SK-N-SH treated with all-trans-retinoic acid at 6 μM for 48 hours (cell line): Measurements from ENCODE around the gene LRRC73.

Experiments
- ARNTL ChIP-seq: fragments of 450-650 bp; formaldehyde crosslinking; IDR thresholded peaks from 2 replicates; pipeline ENCODE4 v1.5.0; 2020; ENCODE audit warnings: low read depth, mild to moderate bottlenecking, moderate library complexity, borderline replicate concordance
- CREB5 ChIP-seq: fragments of 250-450 bp; sonication (Bioruptor Pico); IDR thresholded peaks from 2 replicates; pipeline ENCODE4 v1.5.1; 2020; ENCODE audit warnings: low read depth, mild to moderate bottlenecking, moderate library complexity
- CSDC2 ChIP-seq: fragments of 250-450 bp; sonication (Bioruptor Pico); IDR thresholded peaks from 2 replicates; pipeline ENCODE4 v1.5.0; 2020; ENCODE audit warnings: mild to moderate bottlenecking, moderate library complexity
- PATZ1 ChIP-seq: fragments of 250-450 bp; sonication (Bioruptor Pico); IDR thresholded peaks from 2 replicates; pipeline ENCODE4 v1.8.0; 2020; ENCODE audit warnings: mild to moderate bottlenecking, moderate library complexity, borderline replicate concordance
- ZC3H10 ChIP-seq: fragments of 250-450 bp; sonication (Bioruptor Pico); IDR thresholded peaks from 2 replicates; pipeline ENCODE4 v1.5.1; 2021; ENCODE audit warnings: mild to moderate bottlenecking, moderate library complexity
- ZFP3 ChIP-seq: fragments of 250-450 bp; sonication (Bioruptor Pico); IDR thresholded peaks from 2 replicates; pipeline ENCODE4 v1.5.0; 2020; ENCODE audit warnings: mild to moderate bottlenecking, moderate library complexity
- ZFP30 ChIP-seq: fragments of 450-650 bp; formaldehyde crosslinking; IDR thresholded peaks from 2 replicates; pipeline ENCODE4 v1.5.0; 2022; ENCODE audit warnings: mild to moderate bottlenecking, moderate library complexity
- ZNF8 ChIP-seq: fragments of 450-650 bp; formaldehyde crosslinking; IDR thresholded peaks from 2 replicates; pipeline ENCODE4 v1.5.0; 2020; ENCODE audit warnings: mild to moderate bottlenecking, moderate library complexity

- TF ChIP-seq CREB5 (CRISPR knock-in tag) (no peak), ARNTL (no peak), ZC3H10 (no peak), PATZ1 (CRISPR knock-in tag) (no peak), ZFP30 (no peak), ZFP3 (CRISPR knock-in tag) (no peak), CSDC2 (CRISPR knock-in tag) (no peak), ZNF8 (CRISPR knock-in tag) (no peak)
Measured at GRCh38 chr6:43510827-43511163, 649 bp upstream of the LRRC73 start.
